GM19372 (cell line): ENCODE data around the gene CAMTA2.

Experiments used
- ATAC-seq: cut with Tn5 transposase; IDR thresholded peaks from one replicate; pipeline ENCODE4 v1.9.1; 2021; ENCODE audit warnings: mild to moderate bottlenecking, low read depth, moderate library complexity; ENCODE audit not compliant: unreplicated experiment

The CAMTA2 gene

GRCh38 chr17:4947411-4948165, 39.9 kb downstream of the CAMTA2 start:
- ATAC-seq, result no peak

GRCh38 chr17:4947010-4947410, 40.5 kb downstream of the CAMTA2 start:
- ATAC-seq, result no peak

- no peak for ATAC-seq
Measured at GRCh38 chr17:4946312-4946976, 41.0 kb downstream of the CAMTA2 start.

GRCh38 chr17:4945944-4946280, 41.6 kb downstream of the CAMTA2 start:
- ATAC-seq, result no peak

GRCh38 chr17:4945176-4945943, 42.1 kb downstream of the CAMTA2 start:
- no peak for ATAC-seq

GRCh38 chr17:4944554-4945175, 42.8 kb downstream of the CAMTA2 start:
- ATAC-seq, result no peak

- no peak for ATAC-seq
Measured at GRCh38 chr17:4944163-4944553, 43.3 kb downstream of the CAMTA2 start.

- ATAC-seq, result no peak
Measured at GRCh38 chr17:4942760-4943508, 44.5 kb downstream of the CAMTA2 start.

GRCh38 chr17:4941319-4941610, 46.2 kb downstream of the CAMTA2 start:
- no peak for ATAC-seq

- no peak for ATAC-seq
Measured at GRCh38 chr17:4940555-4941318, 46.7 kb downstream of the CAMTA2 start.

- peak; percentile 85 for ATAC-seq
Measured at GRCh38 chr17:4939796-4940554, 47.5 kb downstream of the CAMTA2 start, which contains the start of the genes RNF167 and SLC25A11. Gene RNF167, plus strand, starts transcription at chr17:4940268. Its CDS starts 642 bp downstream, at chr17:4940910. Gene SLC25A11, minus strand, starts transcription at chr17:4940046. Its CDS starts 136 bp downstream, at chr17:4939910.

- peak; percentile 8 for ATAC-seq
Measured at GRCh38 chr17:4939546-4939795, 48.0 kb downstream of the CAMTA2 start.

- ATAC-seq, result no peak
Measured at GRCh38 chr17:4938688-4939545, 48.6 kb downstream of the CAMTA2 start.

GRCh38 chr17:4938069-4938491, 49.4 kb downstream of the CAMTA2 start:
- no peak for ATAC-seq

GRCh38 chr17:4937553-4937952, 49.9 kb downstream of the CAMTA2 start:
- ATAC-seq, result no peak

GRCh38 chr17:4936436-4936835, 51.0 kb downstream of the CAMTA2 start:
- no peak for ATAC-seq

GRCh38 chr17:4935650-4936049, 51.8 kb downstream of the CAMTA2 start:
- ATAC-seq, result no peak
